Breast epithelium (tissue), 3 donors: ENCODE data around the gene SIK3.

Source experiments
- POLR2AphosphoS5 ChIP-seq, 3 donors: sonication (generic); formaldehyde crosslinking; IDR thresholded peaks; one replicate each; pipeline ENCODE4 v1.6.1; 2017; ENCODE audit warnings: antibody characterized with exemption in 3 of 3
- TF ChIP-seq, protein P1 (sequence below), 3 donors: fragments of 450-650 bp; IDR thresholded peaks; one replicate each; pipeline ENCODE4 v1.5.1; 2016 to 2017; ENCODE audit warnings: antibody characterized with exemption in 3 of 3, mild to moderate bottlenecking in 3 of 3, moderate library complexity in 3 of 3

DNA sequence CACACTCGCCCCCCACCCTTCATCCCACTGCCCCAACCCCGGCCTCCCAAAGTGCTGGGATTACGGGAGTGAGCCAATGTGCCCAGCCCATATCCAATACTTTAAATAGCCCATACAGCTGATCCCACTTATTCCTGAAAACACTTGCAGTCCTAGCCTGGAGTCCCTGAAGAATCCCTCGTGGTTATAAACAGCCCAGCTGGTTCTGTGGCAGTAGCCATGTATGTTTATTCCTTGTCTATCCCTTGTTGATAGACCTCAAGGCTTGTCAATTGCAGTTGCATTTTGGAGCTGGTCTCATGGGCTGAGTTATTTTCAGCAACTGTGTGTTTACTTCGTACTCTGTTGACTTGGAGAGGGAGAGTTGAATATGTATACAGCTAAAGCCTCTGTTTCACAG, 24.3 kb upstream of the SIK3 start:
- TF ChIP-seq, protein P1, sequence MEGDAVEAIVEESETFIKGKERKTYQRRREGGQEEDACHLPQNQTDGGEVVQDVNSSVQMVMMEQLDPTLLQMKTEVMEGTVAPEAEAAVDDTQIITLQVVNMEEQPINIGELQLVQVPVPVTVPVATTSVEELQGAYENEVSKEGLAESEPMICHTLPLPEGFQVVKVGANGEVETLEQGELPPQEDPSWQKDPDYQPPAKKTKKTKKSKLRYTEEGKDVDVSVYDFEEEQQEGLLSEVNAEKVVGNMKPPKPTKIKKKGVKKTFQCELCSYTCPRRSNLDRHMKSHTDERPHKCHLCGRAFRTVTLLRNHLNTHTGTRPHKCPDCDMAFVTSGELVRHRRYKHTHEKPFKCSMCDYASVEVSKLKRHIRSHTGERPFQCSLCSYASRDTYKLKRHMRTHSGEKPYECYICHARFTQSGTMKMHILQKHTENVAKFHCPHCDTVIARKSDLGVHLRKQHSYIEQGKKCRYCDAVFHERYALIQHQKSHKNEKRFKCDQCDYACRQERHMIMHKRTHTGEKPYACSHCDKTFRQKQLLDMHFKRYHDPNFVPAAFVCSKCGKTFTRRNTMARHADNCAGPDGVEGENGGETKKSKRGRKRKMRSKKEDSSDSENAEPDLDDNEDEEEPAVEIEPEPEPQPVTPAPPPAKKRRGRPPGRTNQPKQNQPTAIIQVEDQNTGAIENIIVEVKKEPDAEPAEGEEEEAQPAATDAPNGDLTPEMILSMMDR (IDR thresholded peaks at IDR 0.05): no peak
- TF ChIP-seq POLR2AphosphoS5 (IDR thresholded peaks at IDR 0.05): no peak
